ENCODE results near the gene CNMD. TPM values are rescaled to one million over a fixed set of nuclear protein-coding genes. Genes with fewer than 3 reads are reported as not detected.

CNMD gene
- total and polyA plus RNA-seq, 2 of the 8 experiments (the other 6 are each of a cell fraction or from before 2014, with no cell fraction given) = 87.4 to 113 TPM

GRCh38 chr13:52744842-52745375 lies 5.3 kb upstream of the CNMD start:
- ChIA-PET CTCF (ENCODE audit: partially characterized antibody) (interaction anchor here (0.6 to 1.9 kb wide), 8 partner anchors 9 to 457 kb away, joined by 3 to 5 read pairs (median 3); no protein-coding TSS in a partner anchor), POLR2A (ENCODE audit: partially characterized antibody) (interaction anchor here (0.9 kb wide), 1 partner anchor 93 kb away, joined by 3 read pairs; the partner anchor contains the start of gene SUGT1)
- H4K20me1 ChIP-seq (replicated peaks in 1 of 2; ENCODE audit: control insufficient read depth in 1 of 2, insufficient read depth in 2 of 2, low read length in 2 of 2) = no peaks in the 10 kb centered on the region
- H3K4ac ChIP-seq (replicated peaks; ENCODE audit: insufficient read length, low read depth, low read length) = no peak overlapping the region
- H3K23me2 ChIP-seq (ENCODE audit: low read depth, low read length) = 0 out of 2 replicates have a peak, but pooled peaks cover under 1% of the 10 kb centered on the region
- peaks cover 0 to 12% (median 9%) of the 10 kb centered on the region in 4 experiments; a peak in 5 of 7 replicates for H3K4me1 ChIP-seq (replicated peaks in 1 of 4; ENCODE audit: control insufficient read depth in 3 of 4, insufficient read depth in 4 of 4, low read length in 3 of 4)
- no peak overlapping the region for H4K5ac ChIP-seq (ENCODE audit: insufficient read length, low read depth, low read length)
- no peak for FAIRE-seq
- no peak overlapping the region for H2AK5ac ChIP-seq (ENCODE audit: low read depth, low read length)
- H2BK15ac ChIP-seq (ENCODE audit: low read length) = 0 out of 2 replicates have a peak overlapping the region, but pooled peaks have one; percentile 40
- H3K56ac ChIP-seq (replicated peaks; ENCODE audit: insufficient read length, low read depth, low read length) = no peak overlapping the region
- H3K14ac ChIP-seq (ENCODE audit: insufficient read length) = no peak overlapping the region
- no peak for DNase-seq (ENCODE audit: low read depth in 1 of 2, low spot score in 2 of 2)
- H2BK120ac ChIP-seq (replicated peaks; ENCODE audit: low read depth, low read length) = no peak overlapping the region
- no peaks in the 10 kb centered on the region for H3K36me3 ChIP-seq (ENCODE audit: control insufficient read depth in 2 of 4, insufficient read depth in 4 of 4, low read length in 3 of 4)
- no peak overlapping the region for H3K4me2 ChIP-seq (ENCODE audit: insufficient read depth in 1 of 2, low read depth in 2 of 2, low read length in 2 of 2)
- H3K9ac ChIP-seq (replicated peaks in 1 of 4; ENCODE audit: extremely low read depth in 1 of 4, low read depth in 3 of 4, low read length in 3 of 4) = no peak overlapping the region
- 90% methylated on average over 6 of the region's 6 CpGs; no CpG with 5 or more reads in 1 of the 2 experiments for WGBS, 2 experiments (ENCODE audit: extremely low coverage in 1 of 2, insufficient coverage in 1 of 2, insufficient read length in 1 of 2, insufficient replicate concordance in 2 of 2, low coverage in 1 of 2, low lambda C conversion rate in 2 of 2, missing lambda C conversion rate in 1 of 2)
- H2BK12ac ChIP-seq (ENCODE audit: low read depth, low read length) = no peak overlapping the region
- no peak overlapping the region for H2BK20ac ChIP-seq (ENCODE audit: low read length)
- H3K27ac ChIP-seq (ENCODE audit: low read depth, low read length) = no peak overlapping the region
- no peaks in the 10 kb centered on the region for H3K79me2 ChIP-seq (ENCODE audit: control insufficient read depth in 1 of 2, insufficient read depth in 2 of 2, low read length in 2 of 2)
- no peak overlapping the region for H3K4me3 ChIP-seq (ENCODE audit: extremely low read depth in 1 of 4, insufficient read depth in 2 of 4, low read depth in 3 of 4, low read length in 4 of 4)
- H2BK5ac ChIP-seq (ENCODE audit: low read depth, low read length) = no peak overlapping the region
- H3K79me1 ChIP-seq (ENCODE audit: low read depth, low read length) = no peaks in the 10 kb centered on the region
- H4K8ac ChIP-seq (ENCODE audit: extremely low read depth, insufficient read depth, low read length) = no peak overlapping the region
- H3K18ac ChIP-seq (ENCODE audit: extremely low read depth, low read length) = no peak overlapping the region; the same call in 1 of the 2 replicates
- H2AFZ ChIP-seq (ENCODE audit: low read length) = no peak overlapping the region
- H3K27me3 ChIP-seq (replicated peaks in 1 of 4; ENCODE audit: control insufficient read depth in 3 of 4, extremely low read depth in 1 of 4, insufficient read depth in 3 of 4, low read length in 3 of 4) = no peaks in the 10 kb centered on the region; a peak in 1 of 7 replicates
- no peak overlapping the region for H3K23ac ChIP-seq (ENCODE audit: insufficient read length)
- H4K91ac ChIP-seq (replicated peaks; ENCODE audit: insufficient read length, low read length) = peak overlapping the region; percentile 11
- H3K9me3 ChIP-seq (ENCODE audit: insufficient read depth in 2 of 2, low read depth in 1 of 2, low read length in 1 of 2) = no peaks in the 10 kb centered on the region
- TF ChIP-seq CTBP2 (IDR thresholded peaks at IDR 0.05; ENCODE audit: borderline replicate concordance, insufficient read depth, insufficient read length, low read length) (no peak), HDAC2 (IDR thresholded peaks at IDR 0.05; ENCODE audit: borderline replicate concordance in 1 of 2, low read depth in 2 of 2, low read length in 2 of 2) (no peak), RNF2 (IDR thresholded peaks at IDR 0.05; ENCODE audit: borderline replicate concordance, low read depth, low read length, missing control alignments, poor library complexity, severe bottlenecking) (no peak), RFX5 (IDR thresholded peaks at IDR 0.05; ENCODE audit: borderline replicate concordance, low read depth, low read length) (no peak), CHD2 (IDR thresholded peaks at IDR 0.05; ENCODE audit: low read length) (no peak), EGR1 (IDR thresholded peaks at IDR 0.05; ENCODE audit: borderline replicate concordance, low read depth, low read length) (no peak), TBP (IDR thresholded peaks at IDR 0.05; ENCODE audit: low read depth, low read length) (no peak), GABPA (IDR thresholded peaks at IDR 0.05; ENCODE audit: borderline replicate concordance, insufficient read depth, low read length) (no peak), YY1 (IDR thresholded peaks at IDR 0.05; ENCODE audit: low read depth, low read length) (no peak), ASH2L (IDR thresholded peaks at IDR 0.05; ENCODE audit: low read length) (no peak), SIRT6 (IDR thresholded peaks at IDR 0.05; ENCODE audit: low read length) (no peak), SRF (IDR thresholded peaks at IDR 0.05; ENCODE audit: low read depth, low read length) (no peak), PHF8 (conservative IDR thresholded peaks at IDR 0.05; ENCODE audit: low read depth, low read length) (no peak)

Measured in H1 (cell line).